Measurements from ENCODE around the gene ZNF554. TPM values are rescaled to one million over a fixed set of nuclear protein-coding genes. Genes with fewer than 3 reads are reported as not detected.

ZNF554 gene
- total RNA-seq, 1 experiment from 2014 or later = 5.9 TPM

- Histone ChIP-seq H3K4me1 (ENCODE audit: insufficient read depth, low read length) (no peaks in the 10 kb centered on the region), H3K79me2 (ENCODE audit: insufficient read depth, low read length) (no peaks in the 10 kb centered on the region), H2BK15ac (ENCODE audit: low read depth, low read length) (no peak overlapping the region), H2BK5ac (ENCODE audit: insufficient read length, low read length) (no peak overlapping the region), H3K27ac (ENCODE audit: insufficient read length, low read depth, low read length) (no peak overlapping the region), H3K4ac (ENCODE audit: low read depth, low read length) (no peak overlapping the region), H3K9ac (ENCODE audit: extremely low read depth, insufficient read length, low read length) (no peak overlapping the region), H3K14ac (ENCODE audit: insufficient read depth, low read length) (no peak overlapping the region), H2AFZ (ENCODE audit: low read length) (no peak overlapping the region), H3K9me3 (ENCODE audit: control insufficient read depth, low read depth, low read length) (no peaks in the 10 kb centered on the region), H3K56ac (ENCODE audit: insufficient read length, low read depth, low read length) (no peak overlapping the region), H3K23me2 (ENCODE audit: insufficient read length, low read depth, low read length, poor library complexity, severe bottlenecking) (no peaks in the 10 kb centered on the region), H2AK5ac (ENCODE audit: insufficient read length, low read length) (no peak overlapping the region), H3K27me3 (ENCODE audit: insufficient read depth, low read length) (no peaks in the 10 kb centered on the region), H3K18ac (ENCODE audit: insufficient read length, low read depth, low read length) (no peak overlapping the region), H2BK120ac (ENCODE audit: low read depth, low read length, poor library complexity, severe bottlenecking) (no peak overlapping the region), H3K23ac (ENCODE audit: insufficient read length, low read depth, low read length) (no peak overlapping the region), H2BK12ac (ENCODE audit: insufficient read length, low read depth, low read length) (no peak overlapping the region), H4K8ac (replicated peaks; ENCODE audit: insufficient read length, low read depth, low read length) (no peak overlapping the region), H4K20me1 (ENCODE audit: control insufficient read depth, insufficient read depth, insufficient read length) (no peaks in the 10 kb centered on the region), H3K79me1 (ENCODE audit: insufficient read depth, low read depth, low read length, poor library complexity, severe bottlenecking) (peaks cover 1% of the 10 kb centered on the region), H2BK20ac (ENCODE audit: low read depth, low read length, poor library complexity, severe bottlenecking) (no peak overlapping the region), H4K91ac (ENCODE audit: insufficient read length, low read depth, low read length) (no peak overlapping the region), H4K5ac (ENCODE audit: insufficient read length, low read depth, low read length) (no peak overlapping the region), H3T11ph (ENCODE audit: low read length) (no peak overlapping the region), H3K4me2 (ENCODE audit: insufficient read depth, insufficient read length, low read length) (no peak overlapping the region)
- Mint-ChIP-seq H3K9me3 (no peaks in the 10 kb centered on the region), H3K36me3 (ENCODE audit: insufficient read depth in 1 of 3, low read depth in 3 of 3) (peaks cover 24 to 67% (median 66%) of the 10 kb centered on the region in 3 experiments), H3K4me3 (no peak overlapping the region), H3K27me3 (ENCODE audit: low read depth) (no peaks in the 10 kb centered on the region; the same call in 1 of the 2 replicates), H3K4me1 (no peaks in the 10 kb centered on the region), H3K27ac (no peak overlapping the region)
- TF ChIP-seq, protein P1, sequence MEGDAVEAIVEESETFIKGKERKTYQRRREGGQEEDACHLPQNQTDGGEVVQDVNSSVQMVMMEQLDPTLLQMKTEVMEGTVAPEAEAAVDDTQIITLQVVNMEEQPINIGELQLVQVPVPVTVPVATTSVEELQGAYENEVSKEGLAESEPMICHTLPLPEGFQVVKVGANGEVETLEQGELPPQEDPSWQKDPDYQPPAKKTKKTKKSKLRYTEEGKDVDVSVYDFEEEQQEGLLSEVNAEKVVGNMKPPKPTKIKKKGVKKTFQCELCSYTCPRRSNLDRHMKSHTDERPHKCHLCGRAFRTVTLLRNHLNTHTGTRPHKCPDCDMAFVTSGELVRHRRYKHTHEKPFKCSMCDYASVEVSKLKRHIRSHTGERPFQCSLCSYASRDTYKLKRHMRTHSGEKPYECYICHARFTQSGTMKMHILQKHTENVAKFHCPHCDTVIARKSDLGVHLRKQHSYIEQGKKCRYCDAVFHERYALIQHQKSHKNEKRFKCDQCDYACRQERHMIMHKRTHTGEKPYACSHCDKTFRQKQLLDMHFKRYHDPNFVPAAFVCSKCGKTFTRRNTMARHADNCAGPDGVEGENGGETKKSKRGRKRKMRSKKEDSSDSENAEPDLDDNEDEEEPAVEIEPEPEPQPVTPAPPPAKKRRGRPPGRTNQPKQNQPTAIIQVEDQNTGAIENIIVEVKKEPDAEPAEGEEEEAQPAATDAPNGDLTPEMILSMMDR (conservative IDR thresholded peaks at IDR 0.05) = no peak
- WGBS (ENCODE audit: extremely low coverage, insufficient read length, low lambda C conversion rate) = no CpG with 5 or more reads among the region's 34 CpGs
- no peak for DNase-seq
Measured at GRCh38 chr19:2806736-2807378, 12.8 kb upstream of the ZNF554 start.
